GM03348 (cell line): ENCODE measurements around the gene FAM174B.

ENCODE experiments used
- DNase-seq: peaks from one replicate; pipeline ENCODE4 v3.0.0; 2012; ENCODE audit warnings: low spot score

The FAM174B gene

GRCh38 chr15:92664178-92664900 is 8.8 kb upstream of the FAM174B start:
- no peak for DNase-seq

GRCh38 chr15:92663250-92663951 is 7.8 kb upstream of the FAM174B start:
- no peak for DNase-seq

- no peak for DNase-seq
These were observed 7.2 kb upstream of the FAM174B start for GRCh38 chr15:92662762-92663161.

- no peak for DNase-seq
These were observed 6.4 kb upstream of the FAM174B start for GRCh38 chr15:92661956-92662355.

- no peak for DNase-seq
These were observed 5.5 kb upstream of the FAM174B start for GRCh38 chr15:92661069-92661468.

- no peak for DNase-seq
These were observed 1.9 kb upstream of the FAM174B start for GRCh38 chr15:92657486-92657885.

- no peak for DNase-seq
These were observed 514 bp upstream of the FAM174B start for GRCh38 chr15:92656089-92656488.

- DNase-seq: no peak
These were observed 913 bp downstream of the FAM174B start for GRCh38 chr15:92654662-92655061.

GRCh38 chr15:92653836-92654539 is 1.6 kb downstream of the FAM174B start:
- no peak for DNase-seq

GRCh38 chr15:92653366-92653765 is 2.2 kb downstream of the FAM174B start:
- DNase-seq: no peak

- no peak for DNase-seq
These were observed 3.0 kb downstream of the FAM174B start for GRCh38 chr15:92652576-92652966.

GRCh38 chr15:92651877-92652575 is 3.5 kb downstream of the FAM174B start:
- no peak for DNase-seq

GRCh38 chr15:92650966-92651365 is 4.6 kb downstream of the FAM174B start:
- DNase-seq: no peak

GRCh38 chr15:92650256-92650655 is 5.3 kb downstream of the FAM174B start:
- no peak for DNase-seq

- DNase-seq: no peak
These were observed 7.2 kb downstream of the FAM174B start for GRCh38 chr15:92648190-92648875.

- no peak for DNase-seq
These were observed 8.0 kb downstream of the FAM174B start for GRCh38 chr15:92647467-92648163.

- no peak for DNase-seq
These were observed 9.4 kb downstream of the FAM174B start for GRCh38 chr15:92646216-92646615.

- DNase-seq: no peak
These were observed 9.8 kb downstream of the FAM174B start for GRCh38 chr15:92645731-92646130.

- no peak for DNase-seq
These were observed 10.4 kb downstream of the FAM174B start for GRCh38 chr15:92645051-92645631.

GRCh38 chr15:92643849-92644815 is 11.4 kb downstream of the FAM174B start:
- DNase-seq: no peak
